GM21515 (cell line): Measurements from ENCODE around the gene NACC2.
"Not testable (repeated sequence)": the region's sequence is repeated elsewhere in the genome, so short reads cannot be mapped to it uniquely, and the experiment has no call there.

ENCODE experiments used
- ATAC-seq: cut with Tn5 transposase; IDR thresholded peaks from one replicate; pipeline ENCODE4 v1.9.1; 2021; ENCODE audit not compliant: unreplicated experiment

NACC2 gene

DNA sequence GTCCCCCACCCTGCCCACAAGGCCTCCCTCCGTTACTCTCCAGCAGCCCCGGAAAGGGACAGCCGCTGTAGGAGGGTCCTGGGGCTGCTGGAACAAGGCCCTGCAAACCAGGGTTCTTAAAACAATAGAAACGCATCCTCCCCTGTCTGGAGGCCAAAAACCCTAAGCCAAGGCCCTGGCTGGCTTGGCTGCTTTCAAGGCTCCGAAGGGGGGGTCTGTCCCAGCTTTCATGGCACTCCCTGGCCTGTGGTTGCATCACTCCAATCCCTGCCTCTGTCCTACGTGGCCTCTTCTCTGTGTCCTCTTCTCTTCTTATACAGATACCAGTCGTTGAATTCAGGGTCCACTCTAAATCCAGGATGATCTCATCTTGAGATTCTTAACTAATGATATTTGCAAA lies 126.5 kb downstream of the NACC2 start:
- no peak for ATAC-seq

DNA sequence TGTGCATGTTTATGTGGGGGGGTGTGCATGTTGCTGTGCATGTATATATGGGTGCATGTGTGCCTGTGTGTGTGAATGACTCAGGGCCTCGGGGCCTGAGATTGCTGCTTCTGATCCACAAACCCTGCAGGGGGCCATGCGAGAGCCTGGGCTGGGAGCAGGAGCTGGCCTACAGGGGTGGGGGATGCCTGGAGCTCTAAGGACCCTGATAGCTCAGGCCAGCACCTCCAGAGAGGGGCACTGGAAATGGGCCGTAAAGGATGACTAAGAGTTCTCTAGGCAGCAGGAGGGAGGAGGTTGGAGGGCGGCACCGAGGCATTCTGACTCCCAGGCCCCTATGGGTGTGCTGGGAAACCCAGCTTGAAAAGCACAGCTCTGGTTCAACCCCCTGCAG lies 127.0 kb downstream of the NACC2 start:
- no peak for ATAC-seq

DNA sequence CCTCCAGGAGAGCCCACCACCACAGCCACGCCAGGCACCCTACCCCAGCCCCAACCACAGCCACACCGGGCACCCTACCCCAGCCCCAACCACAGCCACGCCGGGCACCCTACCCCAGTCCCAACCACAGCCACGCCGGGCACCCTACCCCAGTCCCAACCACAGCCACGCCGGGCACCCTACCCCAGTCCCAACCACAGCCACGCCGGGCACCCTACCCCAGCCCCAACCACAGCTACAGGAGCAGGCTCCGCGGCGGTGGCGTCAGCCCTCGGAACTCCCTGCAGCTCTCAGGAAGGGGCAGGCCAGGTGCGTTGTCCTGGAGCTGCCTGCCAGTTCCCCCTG lies 128.2 kb downstream of the NACC2 start:
- not testable (repeated sequence) for ATAC-seq

GRCh38 chr9:135965124-135965756 lies 129.8 kb downstream of the NACC2 start:
- ATAC-seq = no peak

GRCh38 chr9:135963938-135964337 lies 131.2 kb downstream of the NACC2 start:
- no peak for ATAC-seq

DNA sequence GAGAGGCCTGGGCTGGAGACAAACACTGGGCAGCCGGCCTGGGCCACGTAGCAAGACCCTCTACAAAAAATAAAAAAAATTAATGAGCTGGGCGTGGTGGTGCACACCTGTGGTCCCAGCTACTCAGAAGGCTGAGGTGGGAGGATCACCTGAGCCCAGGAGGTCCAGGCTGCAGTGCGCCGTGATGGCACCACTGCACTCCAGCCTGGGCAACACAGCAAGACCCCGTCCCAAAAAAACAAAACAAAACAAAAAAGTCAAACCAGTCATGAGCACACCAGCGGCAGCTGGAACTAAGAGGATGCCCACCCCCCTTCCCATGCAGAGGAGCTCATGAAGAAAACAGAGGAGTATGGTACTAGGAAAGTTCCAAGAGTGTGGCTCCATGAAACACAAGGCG lies 131.8 kb downstream of the NACC2 start:
- no peak for ATAC-seq

DNA sequence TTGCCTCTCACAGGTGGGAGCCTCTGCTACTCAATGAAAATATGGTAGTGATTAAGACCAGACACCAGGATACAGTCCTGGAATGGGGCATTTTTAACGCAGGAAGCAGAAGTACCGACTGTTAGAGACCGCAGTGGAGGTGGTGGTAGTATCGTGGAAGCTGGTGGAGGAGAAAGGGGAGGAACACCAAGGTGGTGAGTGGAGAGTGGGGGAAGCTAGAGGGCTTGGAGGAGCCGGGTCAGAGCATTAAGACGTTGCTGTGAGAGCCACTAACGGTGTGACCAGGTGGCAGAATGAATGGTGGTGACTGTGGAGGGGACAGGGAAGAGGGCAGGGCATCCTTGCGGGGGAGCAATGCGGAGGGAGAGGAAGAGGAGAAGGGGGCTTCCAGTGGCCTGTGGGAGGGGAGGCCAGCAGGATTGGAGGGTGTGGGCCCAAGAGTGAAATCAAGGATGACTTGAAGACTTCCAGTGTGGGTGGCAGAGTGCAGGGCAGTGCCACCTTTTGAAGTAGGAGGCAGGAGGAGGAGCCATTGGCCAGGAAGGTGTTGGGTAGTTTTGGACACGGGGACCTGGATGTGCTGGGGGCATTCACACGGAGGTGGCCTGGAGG lies 132.3 kb downstream of the NACC2 start:
- no peak for ATAC-seq

- ATAC-seq = no peak
Measured at GRCh38 chr9:135961811-135962695, 133.0 kb downstream of the NACC2 start.

GRCh38 chr9:135961277-135961715 lies 133.8 kb downstream of the NACC2 start, which contains the start of gene UBAC1:
Gene UBAC1 (minus strand): TSS chr9:135961373. CDS start chr9:135961162, 211 bp downstream.
- ATAC-seq = peak; percentile 81

- ATAC-seq = no peak
Measured at GRCh38 chr9:135960411-135961276, 134.4 kb downstream of the NACC2 start.

- ATAC-seq = no peak
Measured at GRCh38 chr9:135959814-135960213, 135.3 kb downstream of the NACC2 start.

DNA sequence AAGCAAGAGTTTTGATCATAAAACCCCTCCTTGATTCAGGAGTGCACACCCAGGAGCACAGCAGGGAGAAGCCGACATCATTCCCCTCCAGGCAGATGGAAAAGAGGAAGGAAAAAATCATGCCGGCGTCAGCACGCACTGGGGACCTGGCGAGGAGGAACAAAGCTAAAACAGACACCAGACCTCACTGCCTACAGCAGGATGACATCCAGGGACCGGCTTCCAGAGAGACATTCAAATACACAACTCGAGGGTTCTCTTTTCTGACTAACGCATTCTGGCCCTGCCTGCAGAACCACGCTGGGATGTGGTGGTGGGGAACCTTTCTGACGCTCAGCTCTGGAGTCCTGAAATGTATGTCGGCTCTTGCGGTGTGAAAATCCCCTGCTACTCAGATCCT lies 136.6 kb downstream of the NACC2 start:
- ATAC-seq = no peak

GRCh38 chr9:135957431-135957830 lies 137.7 kb downstream of the NACC2 start:
- ATAC-seq = no peak

DNA sequence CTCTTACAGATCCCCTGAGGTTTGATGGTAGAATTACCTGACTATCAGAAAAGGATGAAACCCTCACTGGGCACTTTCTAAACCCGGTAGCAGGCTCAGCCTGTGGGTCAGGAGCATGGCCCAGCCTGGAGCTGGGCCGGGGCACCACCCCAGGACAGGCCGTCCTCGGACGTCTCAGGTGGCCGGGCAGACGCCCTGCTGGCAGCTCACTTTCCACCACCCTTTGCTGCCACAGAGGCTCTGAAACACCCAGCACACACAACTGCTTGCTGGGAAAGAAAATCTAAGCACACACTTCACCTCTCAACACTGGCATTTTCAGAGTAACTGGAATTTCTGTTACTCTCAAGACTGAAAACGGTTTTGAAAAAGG lies 138.3 kb downstream of the NACC2 start:
- no peak for ATAC-seq
